Kidney tubule cell (primary cell): Measurements from ENCODE around the gene RNGTT.

Source experiments
- DNase-seq: peaks from one replicate; pipeline ENCODE4 v3.0.0-alpha.2; 2018; ENCODE audit warnings: low spot score

The RNGTT gene

GRCh38 chr6:88653936-88654335, 309.5 kb downstream of the RNGTT start:
- no peak for DNase-seq

GRCh38 chr6:88651400-88651799, 312.0 kb downstream of the RNGTT start:
- no peak for DNase-seq

- DNase-seq, result no peak
Measured at GRCh38 chr6:88650979-88651378, 312.4 kb downstream of the RNGTT start.

- DNase-seq, result no peak
Measured at GRCh38 chr6:88650029-88650619, 313.3 kb downstream of the RNGTT start.

GRCh38 chr6:88641178-88641903, 322.1 kb downstream of the RNGTT start:
- DNase-seq, result no peak

GRCh38 chr6:88637761-88638545, 325.5 kb downstream of the RNGTT start:
- no peak for DNase-seq

- DNase-seq, result no peak
Measured at GRCh38 chr6:88636871-88637270, 326.5 kb downstream of the RNGTT start.

- no peak for DNase-seq
Measured at GRCh38 chr6:88633782-88634181, 329.6 kb downstream of the RNGTT start.

- no peak for DNase-seq
Measured at GRCh38 chr6:88631830-88632229, 331.6 kb downstream of the RNGTT start.

- peak; percentile 2 for DNase-seq
Measured at GRCh38 chr6:88629838-88630494, 333.5 kb downstream of the RNGTT start.

GRCh38 chr6:88626460-88626859, 337.0 kb downstream of the RNGTT start:
- peak; percentile 44 for DNase-seq

- DNase-seq, result no peak
Measured at GRCh38 chr6:88623531-88623930, 339.9 kb downstream of the RNGTT start.

GRCh38 chr6:88619951-88620350, 343.5 kb downstream of the RNGTT start:
- no peak for DNase-seq

- no peak for DNase-seq
Measured at GRCh38 chr6:88616380-88616779, 347.0 kb downstream of the RNGTT start.

- no peak for DNase-seq
Measured at GRCh38 chr6:88614316-88614877, 349.0 kb downstream of the RNGTT start.

- no peak for DNase-seq
Measured at GRCh38 chr6:88612631-88613030, 350.8 kb downstream of the RNGTT start.

GRCh38 chr6:88611721-88612120, 351.7 kb downstream of the RNGTT start:
- DNase-seq, result no peak

- DNase-seq, result no peak
Measured at GRCh38 chr6:88609983-88610382, 353.4 kb downstream of the RNGTT start.

GRCh38 chr6:88605271-88605670, 358.1 kb downstream of the RNGTT start:
- DNase-seq, result no peak

GRCh38 chr6:88599571-88599970, 363.8 kb downstream of the RNGTT start:
- DNase-seq, result no peak

- DNase-seq, result no peak
Measured at GRCh38 chr6:88596801-88597200, 366.6 kb downstream of the RNGTT start.

GRCh38 chr6:88588938-88589337, 374.5 kb downstream of the RNGTT start:
- no peak for DNase-seq
